Effector memory CD8-positive, alpha-beta T cell (primary cell): Measurements from ENCODE around the gene HOXB3.

ENCODE experiments used
- ATAC-seq: fragments of 150-1000 bp; cut with Tn5 transposase; replicated peaks from 2 replicates; pipeline ENCODE4 v1.10.0; 2021; ENCODE audit warnings: mild to moderate bottlenecking, moderate library complexity
- DNase-seq, 3 experiments: peaks; one replicate each; pipeline ENCODE4 v3.0.0; 2021
- H3K27ac Mint-ChIP-seq, 2 donors: one replicate each; pipeline ENCODE4 v1.8.0; 2022; ENCODE audit warnings: mild to moderate bottlenecking in 2 of 2, mixed read lengths in 2 of 2, moderate library complexity in 2 of 2
- H3K27me3 Mint-ChIP-seq, 2 donors: one replicate each; pipeline ENCODE4 v1.8.0; 2022; ENCODE audit warnings: mixed read lengths in 2 of 2
- H3K36me3 Mint-ChIP-seq: one replicate; pipeline ENCODE4 v1.8.0; 2022; ENCODE audit warnings: mild to moderate bottlenecking, moderate library complexity, mixed read lengths; ENCODE audit not compliant: insufficient read depth
- H3K4me1 Mint-ChIP-seq, 2 donors: one replicate each; pipeline ENCODE4 v1.8.0; 2022; ENCODE audit warnings: low read depth in 2 of 2, mixed read lengths in 2 of 2
- H3K4me3 Mint-ChIP-seq, 2 donors: one replicate each; pipeline ENCODE4 v1.8.0; 2022; ENCODE audit warnings: mild to moderate bottlenecking in 2 of 2, mixed read lengths in 2 of 2, moderate library complexity in 2 of 2
- H3K9me3 Mint-ChIP-seq, 2 donors: one replicate each; pipeline ENCODE4 v1.8.0; 2022; ENCODE audit warnings: mixed read lengths in 2 of 2

The HOXB3 gene

DNA sequence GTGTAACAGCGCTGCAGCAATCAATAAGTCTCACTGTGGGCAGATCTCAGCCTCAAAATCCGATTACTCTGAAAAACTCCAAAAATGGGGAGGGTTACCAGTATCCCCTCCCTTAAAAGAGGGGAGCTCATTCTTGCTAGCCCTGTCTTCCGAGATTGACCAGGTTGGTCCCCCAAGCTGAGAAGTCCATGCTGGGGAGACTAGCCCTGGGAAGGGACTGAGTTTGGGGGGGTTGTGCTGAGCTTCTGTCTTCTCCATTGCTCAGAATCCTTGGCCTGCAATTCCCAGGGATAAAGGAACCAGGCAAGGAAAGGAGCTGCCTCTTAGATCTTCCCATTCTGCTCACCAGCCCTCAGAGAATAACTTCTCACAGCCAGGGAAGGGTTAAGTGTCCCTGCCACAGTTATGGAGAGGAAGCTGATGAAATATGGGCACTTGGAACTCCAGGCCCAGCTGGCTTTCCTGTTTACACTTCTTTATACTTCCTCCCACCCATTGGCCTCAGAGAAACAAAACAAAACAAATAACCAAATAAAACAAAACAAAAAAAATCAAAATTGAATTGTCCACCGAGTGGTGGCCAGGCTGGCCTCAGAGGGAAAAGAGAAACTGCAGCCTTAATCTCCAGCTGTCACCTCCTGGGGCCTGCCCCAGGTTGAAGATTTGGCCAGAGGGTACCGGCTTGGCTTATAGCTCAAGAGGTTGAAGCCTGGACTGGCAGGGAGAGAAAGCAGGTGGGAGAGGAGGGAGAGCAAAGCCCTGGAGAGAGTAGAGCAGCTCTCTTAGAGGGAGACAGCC, 2.6 kb downstream of the HOXB3 start:
- peak overlapping the region; percentile 29 to 97 for H3K4me3 Mint-ChIP-seq
- peaks cover 7% of the 10 kb centered on the region for H3K36me3 Mint-ChIP-seq
- no peaks in the 10 kb centered on the region for H3K9me3 Mint-ChIP-seq
- peaks cover 18% of the 10 kb centered on the region in 2 donors for H3K4me1 Mint-ChIP-seq
- DNase-seq: no peak
- H3K27ac Mint-ChIP-seq: no peak overlapping the region
- no peak for ATAC-seq
- H3K27me3 Mint-ChIP-seq: peaks cover 36 to 79% of the 10 kb centered on the region in 2 donors

DNA sequence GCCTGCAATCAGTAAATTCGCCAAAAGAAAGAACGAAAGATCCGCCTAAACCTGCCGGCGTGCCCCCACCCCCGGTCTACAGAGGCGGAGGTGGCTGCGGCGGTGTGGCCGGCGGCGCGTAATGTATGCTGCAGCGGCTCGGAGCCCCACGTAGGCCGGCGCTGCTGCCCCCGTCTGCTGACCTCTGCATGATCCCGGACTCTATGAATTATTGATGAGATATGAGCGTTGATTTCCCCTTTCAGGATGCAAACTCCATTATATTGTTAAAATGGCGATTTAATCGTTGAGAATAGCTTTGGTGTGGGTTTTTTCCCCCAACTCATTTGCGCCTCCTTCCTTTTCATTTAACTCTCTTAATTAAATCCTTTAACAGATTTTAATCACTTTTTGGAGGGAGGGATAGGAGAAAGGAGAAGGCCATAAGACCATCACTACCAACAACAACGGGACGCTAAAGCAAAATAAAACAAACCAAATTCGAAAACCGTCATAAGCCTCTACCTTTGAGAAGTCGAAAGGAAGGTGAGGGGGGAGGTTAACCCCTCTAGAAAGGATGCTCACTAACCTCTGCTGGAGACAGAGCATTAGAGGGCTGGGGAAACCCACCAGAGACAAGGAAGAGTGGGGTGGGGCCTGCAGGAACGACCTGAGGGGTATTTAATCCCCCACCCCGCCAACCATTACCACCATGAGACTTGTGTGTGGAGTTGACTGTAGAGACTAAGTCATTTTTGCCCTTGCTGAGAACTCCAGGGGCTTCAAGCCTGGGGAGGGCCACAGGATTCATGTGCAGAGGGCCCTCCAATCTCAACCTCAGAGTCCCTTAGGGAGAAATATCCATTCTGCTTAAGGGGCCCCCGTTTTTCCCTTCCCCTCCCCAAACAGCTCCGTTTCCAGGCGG, 3.4 kb downstream of the HOXB3 start:
- Mint-ChIP-seq H3K27ac (peak overlapping the region; percentile 83 to 90), H3K36me3 (peaks cover 7% of the 10 kb centered on the region), H3K27me3 (peaks cover 37 to 79% of the 10 kb centered on the region in 2 donors), H3K4me1 (peaks cover 18 to 21% of the 10 kb centered on the region in 2 donors), H3K9me3 (no peaks in the 10 kb centered on the region), H3K4me3 (peak overlapping the region; percentile 91 to 97)
- DNase-seq (no peak), ATAC-seq (peak; percentile 44)

DNA sequence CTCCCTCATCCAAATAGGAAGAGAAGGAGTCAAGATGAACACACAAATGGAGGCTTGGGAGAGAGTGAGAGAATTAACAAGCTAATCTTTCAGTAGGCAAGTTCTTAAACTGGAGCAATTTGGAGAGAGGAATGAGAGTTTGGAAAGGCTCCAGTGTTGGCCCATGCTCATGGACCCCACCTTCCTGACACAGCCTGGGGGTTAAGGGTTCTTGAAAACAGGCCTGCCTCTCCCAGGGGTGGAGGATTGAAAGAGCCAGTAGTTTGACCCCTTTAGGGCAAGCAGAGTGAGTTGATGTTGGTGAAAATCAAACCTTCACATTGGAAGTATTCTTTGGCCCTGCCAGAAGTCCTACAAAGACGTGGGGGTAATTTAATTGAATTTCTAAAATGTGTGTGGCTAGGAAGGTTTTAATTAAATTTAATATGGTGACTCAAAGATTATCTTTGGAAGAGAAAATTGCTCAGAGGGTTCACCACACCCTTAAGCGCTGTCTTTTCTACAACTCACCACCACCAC, 5.8 kb downstream of the HOXB3 start:
- Mint-ChIP-seq H3K27ac (peak overlapping the region in 1 of 2 donors; percentile 83), H3K27me3 (peaks cover 60 to 85% of the 10 kb centered on the region in 2 donors), H3K4me1 (peaks cover 18 to 23% of the 10 kb centered on the region in 2 donors), H3K36me3 (peaks cover 11% of the 10 kb centered on the region), H3K9me3 (no peaks in the 10 kb centered on the region), H3K4me3 (peak overlapping the region; percentile 37 to 91)
- no peak for ATAC-seq
- DNase-seq: no peak

- Mint-ChIP-seq H3K27me3 (peaks cover 65 to 90% of the 10 kb centered on the region in 2 donors), H3K36me3 (peaks cover 12% of the 10 kb centered on the region), H3K9me3 (no peaks in the 10 kb centered on the region), H3K4me1 (peaks cover 22 to 28% of the 10 kb centered on the region in 2 donors), H3K4me3 (peak overlapping the region in 1 of 2 donors; percentile 37), H3K27ac (no peak overlapping the region)
- no peak for ATAC-seq
- no peak for DNase-seq
These were observed 6.3 kb downstream of the HOXB3 start for GRCh38 chr17:48583708-48584222.

DNA sequence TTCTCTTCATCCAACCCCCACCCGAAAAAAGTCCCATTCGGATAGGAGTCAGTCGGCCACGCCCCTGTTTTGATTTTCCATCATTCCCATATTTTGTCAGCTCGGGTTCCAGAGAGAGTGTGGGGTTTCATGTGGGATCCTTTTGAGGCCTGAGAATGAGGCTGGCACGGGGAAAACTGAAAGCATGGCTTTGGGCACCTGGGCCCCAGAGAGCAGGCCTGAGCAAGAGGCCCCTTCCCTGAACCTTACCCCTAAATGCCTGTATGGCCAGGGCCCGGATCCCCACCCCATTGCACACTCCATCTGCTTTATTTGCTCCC, 7.3 kb downstream of the HOXB3 start:
- H3K27ac Mint-ChIP-seq: no peak overlapping the region
- peaks cover 26 to 30% of the 10 kb centered on the region in 2 donors for H3K4me1 Mint-ChIP-seq
- H3K9me3 Mint-ChIP-seq: no peaks in the 10 kb centered on the region
- H3K36me3 Mint-ChIP-seq: peaks cover 17% of the 10 kb centered on the region
- DNase-seq (no peak), ATAC-seq (no peak)
- peak overlapping the region; percentile 53 to 57 for H3K4me3 Mint-ChIP-seq
- H3K27me3 Mint-ChIP-seq: peaks cover 65 to 90% of the 10 kb centered on the region in 2 donors

- Mint-ChIP-seq H3K4me1 (peaks cover 16% of the 10 kb centered on the region in 2 donors), H3K4me3 (peak overlapping the region; percentile 90 to 94), H3K9me3 (no peaks in the 10 kb centered on the region), H3K27ac (peak overlapping the region in 1 of 2 donors; percentile 92), H3K27me3 (peaks cover 51 to 64% of the 10 kb centered on the region in 2 donors), H3K36me3 (peaks cover 12% of the 10 kb centered on the region)
- no peak for DNase-seq
- ATAC-seq: no peak
These were observed 10.1 kb downstream of the HOXB3 start for GRCh38 chr17:48579760-48580554.

- peaks cover 13 to 15% of the 10 kb centered on the region in 2 donors for H3K4me1 Mint-ChIP-seq
- DNase-seq (no peak), ATAC-seq (no peak)
- H3K9me3 Mint-ChIP-seq: no peaks in the 10 kb centered on the region
- H3K36me3 Mint-ChIP-seq: peaks cover 12% of the 10 kb centered on the region
- peaks cover 51 to 59% of the 10 kb centered on the region in 2 donors for H3K27me3 Mint-ChIP-seq
- peak overlapping the region; percentile 90 to 94 for H3K4me3 Mint-ChIP-seq
- peak overlapping the region in 1 of 2 donors; percentile 92 for H3K27ac Mint-ChIP-seq
These were observed 10.6 kb downstream of the HOXB3 start for GRCh38 chr17:48579471-48579759.

GRCh38 chr17:48578616-48579470, 11.2 kb downstream of the HOXB3 start:
- Mint-ChIP-seq H3K27ac (peak overlapping the region; percentile 86 to 92), H3K36me3 (peaks cover 12% of the 10 kb centered on the region), H3K9me3 (no peaks in the 10 kb centered on the region), H3K4me1 (peaks cover 13 to 16% of the 10 kb centered on the region in 2 donors), H3K4me3 (peak overlapping the region; percentile 90 to 94), H3K27me3 (peaks cover 47 to 53% of the 10 kb centered on the region in 2 donors)
- DNase-seq (peak in 2 of 3 experiments; percentile 25 to 29), ATAC-seq (peak; percentile 61)

- DNase-seq (peak; percentile 52 to 64 (median 55)), ATAC-seq (peak; percentile 87)
- H3K27me3 Mint-ChIP-seq: peaks cover 39 to 45% of the 10 kb centered on the region in 2 donors
- H3K27ac Mint-ChIP-seq: peak within 1 kb of the TSS; percentile 86 to 92
- H3K36me3 Mint-ChIP-seq: peaks cover 12% of the 10 kb centered on the region
- no peaks in the 10 kb centered on the region for H3K9me3 Mint-ChIP-seq
- H3K4me1 Mint-ChIP-seq: peaks cover 13 to 20% of the 10 kb centered on the region in 2 donors
- H3K4me3 Mint-ChIP-seq: peak within 1 kb of the TSS; percentile 90 to 94
These were observed 12.0 kb downstream of the HOXB3 start, which contains the start of gene HOXB4 for GRCh38 chr17:48577946-48578615. Gene HOXB4, minus strand, starts transcription at chr17:48578350. Its CDS starts 31 bp downstream, at chr17:48578319.

- Mint-ChIP-seq H3K4me3 (peak overlapping the region; percentile 90 to 94), H3K27me3 (peaks cover 33 to 39% of the 10 kb centered on the region in 2 donors), H3K36me3 (peaks cover 9% of the 10 kb centered on the region), H3K4me1 (peaks cover 13 to 20% of the 10 kb centered on the region in 2 donors), H3K9me3 (no peaks in the 10 kb centered on the region), H3K27ac (peak overlapping the region; percentile 53 to 92)
- no peak for DNase-seq
- ATAC-seq: peak; percentile 22
These were observed 12.6 kb downstream of the HOXB3 start for GRCh38 chr17:48577330-48577945.
